Right renal cortex interstitium (tissue), 3 donors: ENCODE data around the gene RPL36AL. TPM values are rescaled to one million over a fixed set of nuclear protein-coding genes. Genes with fewer than 3 reads are reported as not detected.
"Not testable (repeated sequence)": the region's sequence is repeated elsewhere in the genome, so short reads cannot be mapped to it uniquely, and the experiment has no call there.

Experiments
- DNase-seq, 3 donors: peaks; one replicate each; pipeline ENCODE4 v3.0.0-alpha.2; 2013; ENCODE audit warnings: low read depth in 3 of 3, low spot score in 2 of 3
- polyA plus RNA-seq, 3 donors: library from polyadenylated mRNA; unstranded; fragments of 120-200 nt; gene quantifications; one replicate each; pipeline ENCODE4 v1.2.1, GENCODE V29; 2013; ENCODE audit not compliant: insufficient read length in 3 of 3

Gene RPL36AL
- 100 to 1,000 TPM; 200 to 245 (median 210) TPM for polyA plus RNA-seq

DNA sequence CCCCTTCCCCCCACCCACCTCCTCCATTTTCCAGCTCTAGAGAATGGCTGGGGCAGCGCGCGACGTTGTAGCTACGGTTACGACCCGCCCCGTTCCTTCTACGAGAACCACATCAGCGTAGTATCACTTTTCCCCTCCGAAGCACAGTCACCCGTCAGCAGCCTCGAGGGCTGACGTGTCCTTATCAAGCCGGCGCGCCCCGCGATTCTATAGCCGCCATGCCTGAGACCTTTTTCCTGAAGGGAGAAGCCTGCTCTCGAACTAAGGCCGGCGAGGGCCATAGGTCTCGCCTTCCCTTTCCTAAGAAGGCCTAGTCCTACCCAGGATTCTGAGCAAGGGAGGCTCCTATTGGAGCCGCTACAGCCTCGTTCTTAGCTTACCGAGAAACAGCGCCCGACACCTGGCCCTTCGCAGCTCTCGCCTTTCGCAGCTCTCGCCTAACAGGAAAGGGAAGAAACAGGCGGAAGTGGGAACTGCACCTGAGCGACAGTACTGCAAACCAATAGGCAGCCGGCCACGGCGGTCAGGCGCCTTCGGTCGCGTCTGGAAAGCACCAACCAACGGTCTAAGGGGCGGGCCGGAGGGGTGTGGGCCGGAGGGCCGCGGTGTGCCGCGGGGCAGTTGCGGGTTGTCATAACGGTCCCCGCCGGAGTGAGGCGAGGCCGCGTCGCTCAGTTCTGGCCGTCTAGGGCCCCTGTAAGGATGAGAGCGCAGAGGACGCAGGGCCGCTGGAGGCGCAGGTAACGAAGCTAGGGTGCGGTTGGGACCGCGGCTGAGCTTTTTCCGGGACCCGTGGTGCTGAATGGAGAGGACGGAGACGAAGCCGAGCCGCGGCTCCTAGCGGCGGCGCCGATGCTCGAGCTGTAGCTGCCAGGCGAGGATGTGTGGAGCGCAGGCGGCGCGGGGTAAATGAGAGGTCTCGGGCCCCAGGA lies at the start of gene RPL36AL, which contains the start of gene MGAT2:
Gene RPL36AL, minus strand, starts transcription at position 445 of the 932 bp plus-strand sequence. CDS start 1,522 bp downstream, outside the sequence.
Gene MGAT2, plus strand, starts transcription at position 618 of the 932 bp plus-strand sequence. CDS start 470 bp downstream, outside the sequence.
- DNase-seq: peak; percentile 93 to 98 (median 96)

DNA sequence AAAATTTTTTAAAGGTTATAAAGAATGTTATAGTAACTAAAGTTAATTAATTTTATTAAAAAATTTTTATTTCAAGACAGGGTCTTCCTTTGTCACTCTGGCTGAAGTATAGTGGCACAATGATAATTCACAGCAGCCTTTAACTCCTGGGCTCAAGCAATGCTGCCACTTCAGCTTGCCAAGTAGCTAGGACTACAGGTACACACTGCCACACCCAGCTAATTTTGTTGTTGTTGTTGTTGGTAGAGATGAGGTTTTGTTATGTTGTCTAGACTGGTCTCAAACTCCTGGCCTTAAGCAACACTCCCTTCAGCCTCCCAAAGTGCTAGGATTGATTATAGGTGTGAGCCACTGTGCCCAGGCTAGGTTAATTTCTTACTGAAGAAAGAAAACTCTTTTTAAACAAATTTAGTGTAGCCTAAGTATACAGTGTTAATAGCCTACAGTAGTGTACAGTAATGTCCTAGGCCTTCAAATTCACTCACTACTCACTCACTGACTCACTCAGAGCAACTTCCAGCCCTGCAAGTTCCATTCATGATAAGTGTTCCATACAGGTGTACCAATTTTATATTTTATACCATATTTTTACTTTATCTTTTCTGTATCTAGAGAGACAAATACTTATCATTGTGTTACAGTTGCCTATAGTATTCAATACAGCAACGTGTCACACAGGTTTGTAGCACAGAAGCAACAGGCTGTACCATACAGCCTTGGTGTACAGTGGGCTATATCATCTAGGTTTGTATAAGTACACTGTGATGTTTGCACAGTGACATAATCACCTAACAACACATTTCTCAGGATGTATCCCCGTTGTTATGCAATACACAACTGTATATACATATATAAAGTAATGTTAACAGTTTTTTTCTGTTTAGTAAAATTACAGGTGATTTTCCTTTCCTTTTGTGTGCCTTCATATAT lies 39.4 kb upstream of the RPL36AL start:
- DNase-seq: no peak

DNA sequence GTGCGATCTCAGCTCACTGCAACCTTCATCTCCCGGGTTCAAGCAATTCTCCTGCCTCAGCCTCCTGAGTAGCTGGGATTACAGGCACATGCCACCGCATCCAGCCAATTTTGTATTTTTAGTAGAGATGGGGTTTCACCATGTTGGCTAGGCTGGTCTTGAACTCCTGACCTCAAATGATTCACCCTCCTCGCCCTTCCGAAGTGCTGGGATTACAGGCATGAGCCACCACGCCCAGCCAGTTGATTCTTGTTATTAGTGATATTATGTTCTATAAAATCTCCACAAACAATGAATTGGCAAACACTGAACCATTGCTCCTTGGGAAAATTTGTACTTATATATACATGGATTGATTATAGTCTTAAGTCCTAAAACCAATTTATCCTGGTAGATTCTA lies 37.1 kb upstream of the RPL36AL start:
- DNase-seq: not testable (repeated sequence)

DNA sequence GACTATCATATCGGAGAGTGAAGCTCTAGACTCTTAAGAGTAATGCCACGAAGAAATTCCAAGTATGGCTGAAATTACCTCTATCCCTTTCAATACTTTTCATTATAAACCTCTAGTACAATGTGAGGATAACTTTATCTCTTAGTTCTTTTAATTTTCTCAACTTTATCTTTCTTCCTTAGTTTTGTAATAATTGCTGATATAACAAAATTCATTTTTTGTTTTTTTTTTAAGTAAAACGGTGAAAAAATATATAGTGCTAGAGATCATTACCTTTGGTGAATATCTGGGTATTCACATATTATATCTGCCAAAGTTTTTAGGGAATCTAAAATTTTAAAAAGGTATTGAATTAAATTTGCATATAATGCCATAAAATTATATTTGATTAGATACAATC lies 34.1 kb upstream of the RPL36AL start:
- DNase-seq: no peak

DNA sequence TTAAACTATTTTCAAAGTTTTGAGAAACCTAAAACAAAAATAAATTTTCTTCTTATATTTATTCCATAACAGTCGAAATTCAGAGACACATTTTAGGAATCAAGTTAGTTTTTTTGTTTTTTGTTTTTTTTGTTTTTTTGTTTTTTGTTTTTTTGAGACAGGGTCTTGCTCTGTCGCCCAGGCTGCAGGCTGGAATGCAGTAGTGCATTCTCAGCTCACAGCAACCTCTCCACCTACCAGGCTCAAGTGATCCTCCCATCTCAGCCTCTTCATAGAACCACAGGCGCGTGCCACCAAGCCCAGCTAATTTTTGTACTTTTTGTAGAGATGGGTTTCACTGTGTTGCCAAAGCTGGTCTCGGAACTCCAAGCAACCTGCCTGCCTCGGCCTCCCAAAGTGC lies 33.1 kb upstream of the RPL36AL start:
- DNase-seq: no peak

DNA sequence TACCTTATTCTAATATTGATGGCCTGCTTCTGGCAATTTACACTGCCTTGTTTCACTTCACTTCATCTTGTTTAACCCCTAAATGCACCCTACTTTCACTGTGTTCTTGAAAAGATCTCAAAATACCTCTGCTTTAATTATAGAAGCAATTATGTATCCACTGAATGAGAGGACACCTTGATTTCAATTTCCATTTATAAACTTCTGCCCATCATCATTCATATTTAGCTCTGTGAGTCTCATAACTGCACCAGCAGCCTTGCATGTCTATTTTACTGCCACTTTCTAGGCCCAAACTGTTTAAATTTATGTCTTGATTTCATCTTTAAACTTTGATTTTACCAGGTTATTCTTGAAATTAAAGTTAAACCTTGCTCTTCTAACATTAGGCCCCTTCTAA lies 21.7 kb upstream of the RPL36AL start:
- DNase-seq: no peak

DNA sequence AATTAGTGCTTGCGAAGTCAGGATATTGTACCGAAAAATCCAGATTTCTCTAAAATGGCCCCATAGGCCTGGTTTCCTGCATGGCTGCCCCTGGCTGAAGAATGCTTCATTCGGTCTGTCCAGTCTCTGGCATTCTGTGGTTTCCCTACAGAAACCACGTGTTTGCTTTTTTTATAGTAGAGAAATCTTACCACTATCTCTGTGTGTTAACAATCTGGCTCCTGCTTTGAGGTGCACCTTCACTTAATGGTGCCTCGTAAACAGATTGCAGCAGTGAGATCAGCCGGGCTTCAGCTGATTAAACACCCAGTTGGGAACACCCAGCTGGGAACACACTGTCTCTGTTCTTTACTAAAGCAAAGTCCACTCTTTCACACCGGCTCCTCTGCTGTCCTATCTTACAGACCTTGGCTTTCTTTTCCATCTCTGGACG lies 21.3 kb upstream of the RPL36AL start:
- DNase-seq: no peak

DNA sequence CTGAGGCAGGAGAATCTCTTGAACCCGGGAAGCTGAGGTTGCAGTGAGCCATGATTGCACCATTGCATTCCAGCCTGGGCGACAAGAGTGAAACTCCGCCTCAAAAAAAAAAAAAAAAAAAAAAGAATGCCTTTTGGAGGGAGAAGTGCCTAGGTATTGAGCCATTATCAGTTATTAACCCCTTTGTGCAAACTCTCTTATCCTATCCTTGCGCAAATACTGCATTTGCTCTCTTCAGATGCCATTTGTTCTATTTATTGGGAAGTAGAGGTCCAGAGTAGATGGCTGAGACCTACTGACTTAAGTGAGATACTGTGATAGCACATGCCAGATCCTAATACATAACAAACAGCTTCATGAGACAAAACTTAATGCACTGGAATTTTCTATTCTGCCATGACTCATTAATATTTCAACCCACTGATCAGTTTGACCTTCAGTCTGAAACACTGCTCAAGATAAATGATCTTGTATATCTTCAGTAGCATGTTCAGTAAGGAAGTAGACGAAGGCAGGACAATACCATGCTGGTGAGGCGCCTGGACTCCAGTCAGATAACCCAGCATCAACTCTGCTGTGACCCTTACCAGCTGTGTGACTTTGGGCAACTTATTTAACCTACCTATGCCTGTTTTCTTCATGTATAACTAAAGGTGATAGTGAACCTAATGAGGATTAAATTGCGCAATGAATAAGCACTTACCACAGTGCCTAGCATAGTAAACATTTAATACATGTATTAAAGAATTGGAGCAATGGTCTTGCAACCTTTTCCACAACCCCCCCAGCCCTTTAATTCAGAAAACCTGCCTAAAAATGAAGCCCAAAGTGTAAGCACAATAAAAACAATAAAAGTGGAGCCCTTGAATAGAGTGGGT lies 20.4 kb upstream of the RPL36AL start:
- DNase-seq: no peak

DNA sequence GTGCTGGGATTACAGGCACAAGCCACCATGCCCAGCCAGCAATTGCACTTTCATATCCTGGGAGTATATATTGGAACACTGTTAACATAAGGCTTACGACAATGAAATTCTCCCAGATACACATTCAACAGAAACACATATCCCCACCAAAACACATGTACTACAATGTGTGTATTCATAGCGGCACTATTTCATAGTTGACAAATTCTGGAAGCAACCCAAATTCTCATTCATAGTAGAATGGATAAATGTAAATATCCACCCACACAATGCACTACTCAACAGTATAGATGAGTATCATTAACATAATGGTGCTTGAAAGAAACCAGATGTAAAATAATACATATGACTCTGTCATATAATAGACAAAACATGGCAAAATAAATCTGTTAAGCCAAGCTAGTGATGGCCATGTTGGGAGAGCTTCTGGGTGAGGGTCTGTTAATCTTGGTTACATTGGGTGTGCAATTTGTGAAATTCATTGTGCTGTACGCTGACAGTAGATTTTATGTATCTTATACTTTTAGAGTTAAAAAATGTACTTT lies 17.2 kb upstream of the RPL36AL start:
- no peak for DNase-seq

DNA sequence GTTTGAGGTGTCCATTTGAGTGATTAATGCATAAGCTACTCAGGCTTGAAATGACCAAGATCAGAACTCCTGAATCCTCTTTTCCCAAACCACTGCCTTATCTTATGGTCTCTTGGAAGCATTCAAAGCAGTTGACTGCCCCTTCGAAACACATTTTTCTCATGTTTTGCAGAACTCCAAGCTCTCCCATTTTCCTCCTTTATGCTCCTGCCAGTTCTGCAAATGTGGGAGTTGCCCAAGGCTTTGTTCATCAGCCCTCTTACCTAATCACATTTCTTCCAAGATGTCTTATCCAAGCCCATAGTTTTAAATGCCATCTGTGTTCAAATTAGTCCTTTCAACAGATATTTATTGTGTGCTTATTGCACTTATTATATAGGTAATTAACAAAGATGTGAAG lies 16.4 kb upstream of the RPL36AL start:
- no peak for DNase-seq

DNA sequence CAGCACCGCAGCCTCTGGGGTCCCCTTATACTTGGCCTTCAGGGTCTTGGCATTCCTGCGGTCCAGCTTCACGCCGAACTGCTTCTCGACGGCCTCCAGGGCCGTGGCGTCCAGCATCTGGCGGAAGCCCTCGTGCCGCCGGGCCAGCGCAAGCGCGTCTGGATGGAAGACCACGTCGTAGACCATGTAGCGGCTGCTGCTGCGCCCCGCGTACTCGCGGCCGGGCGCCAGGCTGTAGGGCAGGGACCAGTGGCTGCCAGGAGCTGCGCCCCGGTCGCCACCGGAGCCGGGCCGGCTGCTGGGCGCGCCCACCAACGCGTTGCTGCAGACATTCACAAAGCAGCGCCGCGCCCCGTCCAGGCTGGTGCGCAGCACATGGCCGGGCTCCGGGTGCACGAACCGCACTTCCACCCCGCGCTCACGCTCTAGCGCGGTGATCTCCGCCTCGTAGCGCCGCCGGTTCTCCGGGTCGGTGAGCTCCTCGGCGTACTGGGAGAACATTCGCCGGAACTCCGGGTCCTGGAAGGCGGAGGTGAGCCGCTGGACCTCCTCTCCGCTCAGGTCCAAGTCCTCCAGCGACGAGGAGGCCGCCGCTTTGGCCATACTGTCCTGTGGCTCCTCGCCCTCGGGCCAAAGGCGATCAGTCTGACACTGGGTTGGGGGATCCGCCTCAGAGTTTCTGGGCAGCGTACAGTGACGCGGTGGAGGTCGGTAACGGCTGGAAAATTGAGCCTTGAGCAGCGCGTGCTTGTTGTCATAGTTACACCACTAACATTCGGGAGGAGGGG lies 14.3 kb upstream of the RPL36AL start, which contains the start of gene DNAAF2:
Gene DNAAF2, minus strand, starts transcription at position 698 of the 788 bp plus-strand sequence. Its CDS starts 95 bp downstream, at position 603.
- peak; percentile 69 to 74 (median 72) for DNase-seq

DNA sequence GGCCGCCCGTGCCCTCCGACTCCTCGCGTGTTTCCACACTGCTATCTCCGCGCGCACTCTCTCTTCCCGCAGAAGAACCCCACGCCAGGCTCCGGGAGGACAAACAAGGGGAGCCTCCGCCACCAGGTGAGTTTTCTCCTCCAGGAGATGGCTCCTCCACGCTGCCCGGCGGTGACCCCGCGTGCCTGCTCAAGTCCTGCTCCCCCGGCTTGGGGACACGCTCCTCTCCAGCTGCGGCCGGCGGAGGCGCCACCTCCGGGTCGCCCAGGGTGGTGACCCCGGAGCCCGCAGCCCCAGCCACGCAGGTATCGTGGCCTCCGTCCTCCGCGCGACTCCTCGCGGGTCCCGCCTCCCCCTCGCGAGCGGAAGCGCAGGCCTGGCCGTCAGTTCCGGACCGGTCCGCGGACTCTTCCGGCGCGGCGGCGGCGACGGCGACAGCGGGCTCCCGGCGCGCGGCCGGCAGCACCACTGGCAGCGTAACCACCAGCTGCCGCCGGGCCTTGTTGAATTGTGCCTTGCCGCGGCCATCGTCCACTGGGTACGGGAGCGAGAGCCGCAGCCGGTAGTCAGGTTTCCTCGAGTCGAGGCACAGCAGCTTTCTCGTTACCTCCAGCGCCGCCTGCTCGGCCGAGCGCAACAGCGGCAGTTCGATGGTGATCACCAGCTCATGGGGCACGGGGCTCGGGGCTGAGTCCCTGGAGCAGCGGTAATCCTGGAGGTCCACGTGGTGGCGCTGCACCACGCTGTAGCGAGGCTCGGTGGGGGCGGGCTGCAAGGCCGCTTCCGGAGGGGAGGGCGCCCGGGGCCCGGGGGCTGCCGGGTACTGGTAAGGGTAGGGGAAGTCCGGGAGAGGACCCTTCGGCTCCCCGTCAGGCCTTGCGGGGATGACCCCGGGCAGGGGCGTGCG lies 13.5 kb upstream of the RPL36AL start:
- peak; percentile 86 to 88 (median 87) for DNase-seq

DNA sequence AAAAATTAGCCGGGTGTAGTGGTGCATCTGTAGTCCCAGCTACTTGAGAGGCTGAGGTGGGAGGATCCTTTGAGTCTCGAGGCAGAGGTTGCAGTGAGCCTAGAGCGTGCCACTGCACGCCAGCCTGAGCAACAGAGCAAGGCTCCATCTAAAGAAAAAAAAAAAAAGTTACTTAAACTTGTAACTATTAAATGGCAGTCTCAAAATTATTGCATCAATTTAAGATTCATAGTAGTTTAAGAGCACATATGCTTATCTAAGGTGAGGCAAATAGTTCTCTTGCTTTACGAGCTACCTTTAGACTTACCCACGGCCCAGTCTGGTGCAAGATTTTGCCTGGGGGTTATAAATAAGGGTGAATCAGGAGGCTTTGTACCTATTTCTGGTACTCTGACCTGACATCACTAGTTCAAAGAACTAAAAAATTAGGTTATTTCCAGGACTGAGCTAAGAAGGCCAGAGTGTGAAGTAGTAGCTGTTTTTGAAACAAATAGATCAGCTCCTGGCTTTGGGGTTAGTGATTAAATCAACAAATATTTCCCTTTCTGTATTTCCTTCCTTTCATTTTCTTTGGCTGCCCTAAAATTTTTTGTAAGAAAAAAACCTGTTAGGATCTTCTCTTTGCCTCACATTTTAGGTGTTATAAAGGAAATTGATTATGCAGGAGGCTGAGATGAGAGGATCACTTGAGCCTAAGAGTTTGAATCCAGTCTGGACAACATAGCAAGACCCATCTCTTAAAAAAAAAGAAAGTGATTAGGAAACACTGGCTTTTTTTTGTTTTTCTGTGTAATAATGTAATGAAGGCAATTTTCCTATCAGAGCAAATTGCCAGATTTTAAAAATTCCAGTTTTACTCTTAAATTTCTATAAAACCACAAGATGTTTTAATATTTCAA lies 3.8 kb upstream of the RPL36AL start:
- DNase-seq: no peak

DNA sequence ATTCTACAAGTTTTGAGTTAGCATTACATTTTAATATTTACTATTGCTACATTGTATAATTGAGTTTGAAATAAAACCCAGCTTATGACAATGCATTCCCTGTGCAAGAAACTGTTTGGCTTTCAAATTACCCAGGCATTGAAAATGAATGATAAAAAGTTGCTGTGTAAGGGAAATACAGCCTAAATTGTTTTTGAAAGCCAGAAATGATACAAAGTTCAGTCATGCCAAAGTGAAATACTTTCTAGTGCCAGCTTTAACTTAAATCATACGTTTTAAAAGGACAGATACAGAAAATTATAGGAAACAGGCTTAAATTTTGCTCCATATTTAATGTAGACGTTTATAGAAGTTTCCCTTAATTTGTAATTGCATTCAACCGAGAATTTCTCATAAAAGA lies 3.0 kb upstream of the RPL36AL start:
- no peak for DNase-seq

DNA sequence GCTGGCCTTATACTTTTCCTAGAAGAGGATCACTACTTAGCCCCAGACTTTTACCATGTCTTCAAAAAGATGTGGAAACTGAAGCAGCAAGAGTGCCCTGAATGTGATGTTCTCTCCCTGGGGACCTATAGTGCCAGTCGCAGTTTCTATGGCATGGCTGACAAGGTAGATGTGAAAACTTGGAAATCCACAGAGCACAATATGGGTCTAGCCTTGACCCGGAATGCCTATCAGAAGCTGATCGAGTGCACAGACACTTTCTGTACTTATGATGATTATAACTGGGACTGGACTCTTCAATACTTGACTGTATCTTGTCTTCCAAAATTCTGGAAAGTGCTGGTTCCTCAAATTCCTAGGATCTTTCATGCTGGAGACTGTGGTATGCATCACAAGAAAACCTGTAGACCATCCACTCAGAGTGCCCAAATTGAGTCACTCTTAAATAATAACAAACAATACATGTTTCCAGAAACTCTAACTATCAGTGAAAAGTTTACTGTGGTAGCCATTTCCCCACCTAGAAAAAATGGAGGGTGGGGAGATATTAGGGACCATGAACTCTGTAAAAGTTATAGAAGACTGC lies 1.7 kb upstream of the RPL36AL start:
- no peak for DNase-seq

DNA sequence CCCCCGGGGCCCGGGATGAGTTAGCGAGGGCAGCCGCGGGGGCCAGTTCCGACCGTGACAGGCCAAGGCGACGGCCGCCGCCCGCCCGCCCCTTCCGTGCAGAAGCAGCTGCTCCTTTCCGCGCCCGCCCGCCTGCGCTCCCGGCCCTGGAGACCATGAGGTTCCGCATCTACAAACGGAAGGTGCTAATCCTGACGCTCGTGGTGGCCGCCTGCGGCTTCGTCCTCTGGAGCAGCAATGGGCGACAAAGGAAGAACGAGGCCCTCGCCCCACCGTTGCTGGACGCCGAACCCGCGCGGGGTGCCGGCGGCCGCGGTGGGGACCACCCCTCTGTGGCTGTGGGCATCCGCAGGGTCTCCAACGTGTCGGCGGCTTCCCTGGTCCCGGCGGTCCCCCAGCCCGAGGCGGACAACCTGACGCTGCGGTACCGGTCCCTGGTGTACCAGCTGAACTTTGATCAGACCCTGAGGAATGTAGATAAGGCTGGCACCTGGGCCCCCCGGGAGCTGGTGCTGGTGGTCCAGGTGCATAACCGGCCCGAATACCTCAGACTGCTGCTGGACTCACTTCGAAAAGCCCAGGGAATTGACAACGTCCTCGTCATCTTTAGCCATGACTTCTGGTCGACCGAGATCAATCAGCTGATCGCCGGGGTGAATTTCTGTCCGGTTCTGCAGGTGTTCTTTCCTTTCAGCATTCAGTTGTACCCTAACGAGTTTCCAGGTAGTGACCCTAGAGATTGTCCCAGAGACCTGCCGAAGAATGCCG lies 872 bp upstream of the RPL36AL start:
- no peak for DNase-seq
